Gastrocnemius medialis (tissue), 4 donors: Measurements from ENCODE around the gene SUSD4. TPM values are rescaled to one million over a fixed set of nuclear protein-coding genes. Genes with fewer than 3 reads are reported as not detected.

Experiments
- ATAC-seq, 2 donors: fragments of 150-250 bp; one replicate each; pipeline ENCODE4 v1.9.1; 2016
- DNase-seq, 2 donors: peaks; one replicate each; pipeline ENCODE4 v3.0.0-alpha.2; 2019
- H3K27ac ChIP-seq, 4 donors: fragments of 200-600 bp; sonication (generic); 1 replicate in 1 of 4; 2 replicates in 3 of 4; pipeline ENCODE4 v1.5.1; 2016 to 2018; ENCODE audit warnings: mild to moderate bottlenecking in 2 of 4, moderate library complexity in 1 of 4
- H3K27me3 ChIP-seq, 3 donors: fragments of 200-600 bp; sonication (generic) in 2 of 3; 1 replicate in 1 of 3; 2 replicates in 2 of 3; pipeline versions ENCODE4 v1.5.1 to v1.6.0; 2016 to 2019; ENCODE audit warnings: mild to moderate bottlenecking in 1 of 3, moderate library complexity in 1 of 3
- H3K36me3 ChIP-seq, 2 donors: fragments of 200-600 bp; sonication (generic) in 1 of 2; one replicate each; pipeline ENCODE4 v1.5.1; 2017 to 2018
- H3K4me1 ChIP-seq, 2 donors: fragments of 200-600 bp; sonication (generic) in 1 of 2; one replicate each; pipeline ENCODE4 v1.5.1; 2016 to 2017; ENCODE audit warnings: mild to moderate bottlenecking in 2 of 2
- H3K4me3 ChIP-seq, 4 donors: fragments of 200-600 bp; sonication (generic) in 3 of 4; 1 replicate in 1 of 4; 2 replicates in 3 of 4; pipeline ENCODE4 v1.5.1; 2016 to 2019; ENCODE audit warnings: mild to moderate bottlenecking in 2 of 4
- H3K9me3 ChIP-seq, 3 donors: fragments of 200-600 bp; sonication (generic) in 2 of 3; 1 replicate in 1 of 3; 2 replicates in 2 of 3; pipeline ENCODE4 v1.5.1; 2016 to 2019
- CTCF ChIP-seq, 5 experiments: fragments of 450-650 bp in 3 of 5; fragments of 200-600 bp in 2 of 5; sonication (generic) in 2 of 5; IDR thresholded peaks in 4 of 5; conservative IDR thresholded peaks in 1 of 5; 1 replicate in 4 of 5; 2 replicates in 1 of 5; pipeline ENCODE4 v1.5.1; 2016 to 2019; ENCODE audit warnings: antibody characterized with exemption in 5 of 5, mild to moderate bottlenecking in 3 of 5, moderate library complexity in 3 of 5
- POLR2A ChIP-seq, 2 donors: fragments of 450-650 bp; IDR thresholded peaks; one replicate each; pipeline ENCODE4 v1.6.1; 2017; ENCODE audit warnings: antibody characterized with exemption in 2 of 2, mild to moderate bottlenecking in 2 of 2, moderate library complexity in 2 of 2
- in situ Hi-C, 4 donors: fragments of 200-750 bp; cut with MboI; loops; one replicate each; pipeline versions ENCODE4 v1.15.0 to v1.8.0; 2017; ENCODE audit warnings: low sequenced_read_pairs in 4 of 4
- intact Hi-C: fragments of 100-400 bp; cut with DNase I; formaldehyde crosslinking; loops from one replicate; pipeline ENCODE4 v1.15.1; 2023; ENCODE audit warnings: low total_unique reads
- total RNA-seq, 4 donors: library from RNA; depleted of rRNA; stranded (reverse); fragments of >200 nt; gene quantifications; one replicate each; pipeline versions ENCODE4 v1.1.0 to v1.2.3, GENCODE V29; 2016

Gene SUSD4
- total RNA-seq, 4 donors from 2014 or later = 1.2 to 4.0 (median 3.3) TPM; not detected in 1

DNA sequence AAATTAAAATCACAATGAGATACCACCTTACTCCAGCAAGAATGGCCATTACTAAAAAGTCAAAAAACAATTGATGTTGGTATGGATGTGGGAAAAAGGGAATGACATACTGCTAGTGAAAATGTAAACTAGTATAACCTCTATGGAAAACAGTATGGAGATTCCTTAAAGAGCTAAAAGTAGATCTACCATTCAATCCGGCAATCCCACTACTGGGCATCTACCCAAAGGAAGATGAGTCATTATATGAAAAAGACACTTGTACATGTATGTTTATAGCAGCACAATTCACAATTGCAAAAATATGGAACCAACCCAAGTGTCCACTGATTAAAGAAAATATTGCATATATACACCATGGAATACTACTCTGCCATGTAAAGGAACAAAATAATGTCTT is 37.2 kb downstream of the SUSD4 start:
- DNase-seq = no peak
- Histone ChIP-seq H3K9me3 (no peaks in the 10 kb centered on the region), H3K27me3 (no peaks in the 10 kb centered on the region), H3K4me3 (no peak overlapping the region), H3K36me3 (no peaks in the 10 kb centered on the region), H3K27ac (no peak overlapping the region), H3K4me1 (no peaks in the 10 kb centered on the region)
- intact Hi-C loops (no loop called here), in situ Hi-C loops (no loop called here)
- ATAC-seq = no peak
- TF ChIP-seq CTCF (IDR thresholded peaks at IDR 0.05 in 4 of 5, conservative IDR thresholded peaks at IDR 0.05 in 1 of 5) (no peak), POLR2A (IDR thresholded peaks at IDR 0.05) (no peak)

DNA sequence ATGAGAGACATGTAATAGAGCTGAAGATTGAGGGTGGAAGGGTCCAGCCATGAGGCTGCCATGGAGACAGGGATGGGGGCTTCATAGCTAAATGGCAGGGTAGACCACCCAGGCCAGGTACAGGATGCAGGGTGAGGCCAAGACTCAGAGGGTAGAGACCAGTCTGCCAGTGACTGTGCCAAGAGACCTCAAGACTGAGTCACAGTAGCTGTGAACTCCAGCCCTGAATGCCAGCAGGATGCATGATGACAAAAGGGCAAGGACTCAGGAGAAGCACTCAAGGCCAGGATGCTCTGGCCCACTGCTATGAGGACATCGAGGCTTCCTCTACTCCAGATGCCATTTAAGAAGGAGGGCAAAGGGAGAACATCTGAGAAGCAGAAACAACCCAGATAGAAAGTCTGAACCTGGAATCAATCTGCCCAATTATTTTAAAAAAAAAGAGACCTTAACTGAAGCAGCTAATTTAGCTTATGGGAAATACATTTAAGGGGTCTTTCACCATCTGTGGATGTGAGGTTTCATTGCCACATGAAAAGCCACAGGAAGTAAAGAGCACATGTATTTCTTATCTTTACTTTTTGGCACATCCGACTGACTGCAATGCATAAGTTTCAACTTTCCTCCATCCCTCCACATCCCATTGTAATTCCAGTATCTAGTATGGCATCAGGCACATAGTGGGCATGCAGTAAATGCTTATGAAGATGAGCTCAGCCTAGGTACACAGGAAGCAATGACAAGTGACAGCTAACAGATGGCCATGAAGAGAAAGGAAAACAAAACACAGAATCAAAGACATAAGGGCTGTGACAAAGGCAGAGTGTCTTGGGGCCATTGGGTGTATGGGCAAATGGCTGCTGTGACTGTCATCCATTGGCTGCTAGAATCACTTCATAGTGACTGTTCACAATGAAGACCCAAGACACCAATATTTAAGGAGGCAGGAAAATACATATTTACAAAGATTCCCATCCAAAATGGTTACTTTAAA is 40.2 kb downstream of the SUSD4 start:
- Histone ChIP-seq H3K4me1 (no peaks in the 10 kb centered on the region), H3K27ac (no peak overlapping the region), H3K9me3 (no peaks in the 10 kb centered on the region), H3K4me3 (no peak overlapping the region), H3K27me3 (no peaks in the 10 kb centered on the region), H3K36me3 (no peaks in the 10 kb centered on the region)
- DNase-seq (no peak), ATAC-seq (no peak)
- intact Hi-C loops (no loop called here), in situ Hi-C loops (no loop called here)
- no peak for TF ChIP-seq CTCF (IDR thresholded peaks at IDR 0.05 in 4 of 5, conservative IDR thresholded peaks at IDR 0.05 in 1 of 5)
- no peak for TF ChIP-seq POLR2A (IDR thresholded peaks at IDR 0.05)

GRCh38 chr1:223322868-223323267 is 41.1 kb downstream of the SUSD4 start:
- Histone ChIP-seq H3K9me3 (no peaks in the 10 kb centered on the region), H3K4me1 (no peaks in the 10 kb centered on the region), H3K4me3 (no peak overlapping the region), H3K27me3 (no peaks in the 10 kb centered on the region), H3K27ac (no peak overlapping the region), H3K36me3 (no peaks in the 10 kb centered on the region)
- intact Hi-C loops = no loop called here
- DNase-seq (no peak), ATAC-seq (no peak)
- in situ Hi-C loops = no loop called here
- TF ChIP-seq CTCF (IDR thresholded peaks at IDR 0.05 in 4 of 5, conservative IDR thresholded peaks at IDR 0.05 in 1 of 5) = no peak
- TF ChIP-seq POLR2A (IDR thresholded peaks at IDR 0.05) = no peak

DNA sequence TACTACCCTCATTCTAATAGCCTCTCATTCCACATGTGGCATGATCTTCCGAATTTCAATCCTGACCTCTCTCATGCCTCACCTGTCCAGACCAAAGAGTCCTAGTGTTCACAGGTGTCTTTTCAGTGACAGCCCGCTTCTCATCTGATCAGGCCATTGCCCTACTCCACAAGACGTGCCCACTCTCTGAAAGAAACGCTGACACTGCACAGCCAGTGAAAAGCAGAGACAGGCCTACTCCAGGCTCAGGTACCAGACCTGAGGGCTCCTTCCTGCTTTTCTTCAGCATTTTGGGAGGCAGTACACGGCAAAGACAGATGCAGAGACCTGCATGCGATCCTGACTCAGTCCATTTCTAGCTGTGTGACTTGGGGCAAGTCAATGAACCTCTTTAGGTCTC is 43.0 kb downstream of the SUSD4 start:
- H3K27ac ChIP-seq = no peak overlapping the region
- H3K27me3 ChIP-seq = no peaks in the 10 kb centered on the region
- TF ChIP-seq CTCF (IDR thresholded peaks at IDR 0.05 in 4 of 5, conservative IDR thresholded peaks at IDR 0.05 in 1 of 5) (no peak), POLR2A (IDR thresholded peaks at IDR 0.05) (no peak)
- DNase-seq (no peak), ATAC-seq (no peak)
- no peaks in the 10 kb centered on the region for H3K4me1 ChIP-seq
- intact Hi-C loops = no loop called here
- in situ Hi-C loops = no loop called here
- H3K36me3 ChIP-seq = no peaks in the 10 kb centered on the region
- no peaks in the 10 kb centered on the region for H3K9me3 ChIP-seq
- no peak overlapping the region for H3K4me3 ChIP-seq
